Liver (tissue), 3 donors: ENCODE data around the gene CARD9.

ENCODE experiments used
- ATF3 ChIP-seq: IDR thresholded peaks from 2 replicates; pipeline ENCODE4 v1.6.1; 2016; ENCODE audit warnings: antibody characterized with exemption
- EGR1 ChIP-seq, 2 donors: IDR thresholded peaks; 2 replicates each; pipeline ENCODE4 v1.6.1; 2016 to 2018; ENCODE audit warnings: antibody characterized with exemption in 2 of 2, low read depth in 2 of 2
- GABPA ChIP-seq, 2 donors: IDR thresholded peaks in 1 of 2; conservative IDR thresholded peaks in 1 of 2; 2 replicates each; pipeline ENCODE4 v1.6.1; 2016; ENCODE audit warnings: antibody characterized with exemption in 2 of 2, mild to moderate bottlenecking in 1 of 2, moderate library complexity in 1 of 2
- HNF4A ChIP-seq, 2 donors: conservative IDR thresholded peaks; 2 replicates each; pipeline ENCODE4 v1.6.1; 2016; ENCODE audit warnings: antibody characterized with exemption in 2 of 2, mild to moderate bottlenecking in 2 of 2
- JUND ChIP-seq, 2 donors: IDR thresholded peaks; 2 replicates each; pipeline ENCODE4 v1.6.1; 2016; ENCODE audit warnings: antibody characterized with exemption in 2 of 2
- RAD21 ChIP-seq, 2 donors: IDR thresholded peaks; 2 replicates each; pipeline ENCODE4 v1.6.1; 2016; ENCODE audit warnings: antibody characterized with exemption in 2 of 2, mild to moderate bottlenecking in 2 of 2
- REST ChIP-seq: IDR thresholded peaks from 2 replicates; pipeline ENCODE4 v1.6.1; 2016; ENCODE audit warnings: antibody characterized with exemption, mild to moderate bottlenecking
- RXRA ChIP-seq, 2 donors: IDR thresholded peaks; 2 replicates each; pipeline ENCODE4 v1.6.1; 2017 to 2018; ENCODE audit warnings: antibody characterized with exemption in 2 of 2, mild to moderate bottlenecking in 1 of 2
- SP1 ChIP-seq: IDR thresholded peaks from 2 replicates; pipeline ENCODE4 v1.6.1; 2018; ENCODE audit warnings: antibody characterized with exemption, mild to moderate bottlenecking
- TAF1 ChIP-seq: conservative IDR thresholded peaks from 2 replicates; pipeline ENCODE4 v1.6.1; 2016; ENCODE audit warnings: antibody characterized with exemption, mild to moderate bottlenecking
- TF ChIP-seq, protein P1 (sequence below): fragments of 150-350 bp; IDR thresholded peaks from 2 replicates; pipeline ENCODE4 v1.5.1; 2017; ENCODE audit warnings: improper control_type of control experiment, low read depth, low read length; ENCODE audit not compliant: missing input control
- TF ChIP-seq, protein P2 (sequence below): IDR thresholded peaks from 2 replicates; pipeline ENCODE4 v1.6.1; 2016; ENCODE audit warnings: antibody characterized with exemption
- TF ChIP-seq, protein P3 (sequence below): IDR thresholded peaks from 2 replicates; pipeline ENCODE4 v1.6.1; 2016; ENCODE audit warnings: antibody characterized with exemption
- donor health status: healthy.
- donor health status: healthy.

DNA sequence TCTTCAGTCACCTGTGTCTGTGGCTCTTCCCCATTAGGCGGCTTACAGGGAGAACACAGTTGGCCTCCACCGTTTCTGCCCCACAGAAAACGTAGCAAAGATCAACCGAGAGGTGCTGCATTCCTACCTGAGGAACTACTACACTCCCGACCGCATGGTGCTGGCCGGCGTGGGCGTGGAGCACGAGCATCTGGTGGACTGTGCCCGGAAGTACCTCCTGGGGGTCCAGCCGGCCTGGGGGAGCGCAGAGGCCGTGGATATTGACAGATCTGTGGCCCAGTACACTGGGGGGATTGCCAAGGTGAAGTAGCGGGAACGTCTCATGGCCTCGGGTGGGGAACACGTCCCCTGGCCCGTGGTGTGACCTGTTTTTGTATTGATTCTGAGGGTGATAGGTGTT lies 43.4 kb upstream of the CARD9 start:
- TF ChIP-seq, protein P1, sequence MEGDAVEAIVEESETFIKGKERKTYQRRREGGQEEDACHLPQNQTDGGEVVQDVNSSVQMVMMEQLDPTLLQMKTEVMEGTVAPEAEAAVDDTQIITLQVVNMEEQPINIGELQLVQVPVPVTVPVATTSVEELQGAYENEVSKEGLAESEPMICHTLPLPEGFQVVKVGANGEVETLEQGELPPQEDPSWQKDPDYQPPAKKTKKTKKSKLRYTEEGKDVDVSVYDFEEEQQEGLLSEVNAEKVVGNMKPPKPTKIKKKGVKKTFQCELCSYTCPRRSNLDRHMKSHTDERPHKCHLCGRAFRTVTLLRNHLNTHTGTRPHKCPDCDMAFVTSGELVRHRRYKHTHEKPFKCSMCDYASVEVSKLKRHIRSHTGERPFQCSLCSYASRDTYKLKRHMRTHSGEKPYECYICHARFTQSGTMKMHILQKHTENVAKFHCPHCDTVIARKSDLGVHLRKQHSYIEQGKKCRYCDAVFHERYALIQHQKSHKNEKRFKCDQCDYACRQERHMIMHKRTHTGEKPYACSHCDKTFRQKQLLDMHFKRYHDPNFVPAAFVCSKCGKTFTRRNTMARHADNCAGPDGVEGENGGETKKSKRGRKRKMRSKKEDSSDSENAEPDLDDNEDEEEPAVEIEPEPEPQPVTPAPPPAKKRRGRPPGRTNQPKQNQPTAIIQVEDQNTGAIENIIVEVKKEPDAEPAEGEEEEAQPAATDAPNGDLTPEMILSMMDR, result no peak
- TF ChIP-seq, protein P2, sequence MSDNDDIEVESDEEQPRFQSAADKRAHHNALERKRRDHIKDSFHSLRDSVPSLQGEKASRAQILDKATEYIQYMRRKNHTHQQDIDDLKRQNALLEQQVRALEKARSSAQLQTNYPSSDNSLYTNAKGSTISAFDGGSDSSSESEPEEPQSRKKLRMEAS, result no peak
- TF ChIP-seq TAF1 (no peak), REST (no peak), GABPA (IDR thresholded peaks at IDR 0.05 in 1 of 2, conservative IDR thresholded peaks at IDR 0.05 in 1 of 2) (no peak), HNF4A (conservative IDR thresholded peaks at IDR 0.05) (no peak), RAD21 (IDR thresholded peaks at IDR 0.05) (no peak), EGR1 (IDR thresholded peaks at IDR 0.05; ENCODE audit: low read depth in 2 of 2) (no peak), JUND (IDR thresholded peaks at IDR 0.05) (no peak), SP1 (no peak), ATF3 (no peak), RXRA (IDR thresholded peaks at IDR 0.05) (no peak)
- TF ChIP-seq, protein P3, sequence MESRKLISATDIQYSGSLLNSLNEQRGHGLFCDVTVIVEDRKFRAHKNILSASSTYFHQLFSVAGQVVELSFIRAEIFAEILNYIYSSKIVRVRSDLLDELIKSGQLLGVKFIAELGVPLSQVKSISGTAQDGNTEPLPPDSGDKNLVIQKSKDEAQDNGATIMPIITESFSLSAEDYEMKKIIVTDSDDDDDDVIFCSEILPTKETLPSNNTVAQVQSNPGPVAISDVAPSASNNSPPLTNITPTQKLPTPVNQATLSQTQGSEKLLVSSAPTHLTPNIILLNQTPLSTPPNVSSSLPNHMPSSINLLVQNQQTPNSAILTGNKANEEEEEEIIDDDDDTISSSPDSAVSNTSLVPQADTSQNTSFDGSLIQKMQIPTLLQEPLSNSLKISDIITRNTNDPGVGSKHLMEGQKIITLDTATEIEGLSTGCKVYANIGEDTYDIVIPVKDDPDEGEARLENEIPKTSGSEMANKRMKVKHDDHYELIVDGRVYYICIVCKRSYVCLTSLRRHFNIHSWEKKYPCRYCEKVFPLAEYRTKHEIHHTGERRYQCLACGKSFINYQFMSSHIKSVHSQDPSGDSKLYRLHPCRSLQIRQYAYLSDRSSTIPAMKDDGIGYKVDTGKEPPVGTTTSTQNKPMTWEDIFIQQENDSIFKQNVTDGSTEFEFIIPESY, result no peak
